ENCODE measurements around the gene CYP3A7. TPM values are rescaled to one million over a fixed set of nuclear protein-coding genes. Genes with fewer than 3 reads are reported as not detected.

CYP3A7 gene
- total RNA-seq (under 1 TPM in 4 of 7 donors, not detected in 3; 0.20 to 0.36 (median 0.31) TPM), polyA plus RNA-seq (under 1 TPM; 0.04 to 0.30 TPM)
- long read RNA-seq, donor 1 = 0 reads
- long read RNA-seq, donor 2 = 0 reads
- long read RNA-seq, donor 3 = 0 reads

- intact Hi-C loops (cut with DNase I) = no loop called here
- no peak within 1 kb of the TSS for H3K4me3 ChIP-seq
- no peaks in the 10 kb centered on the region for H3K9me3 ChIP-seq
- TF ChIP-seq EP300 (IDR thresholded peaks at IDR 0.05) (no peak), CTCF (IDR thresholded peaks at IDR 0.05) (no peak)
- no peaks in the 10 kb centered on the region for H3K4me1 ChIP-seq (ENCODE audit: insufficient read depth)
- H3K36me3 ChIP-seq = no peaks in the 10 kb centered on the region
- no peaks in the 10 kb centered on the region for H3K27me3 ChIP-seq
- WGBS, 3 donors = 14 to 32% (median 22%) methylated on average over 5 of the region's 5 CpGs
- H3K27ac ChIP-seq = no peak within 1 kb of the TSS
- DNase-seq = no peak
These were observed at the start of gene CYP3A7 for GRCh38 chr7:99734987-99735386. Gene CYP3A7, minus strand, starts transcription at chr7:99735196. Its CDS starts 103 bp downstream, at chr7:99735093.

GRCh38 chr7:99784007-99784406 lies 49.0 kb upstream of the CYP3A7 start, which contains the start of gene CYP3A4:
Gene CYP3A4, minus strand, starts transcription at chr7:99784184. Its CDS starts 103 bp downstream, at chr7:99784081.
- no peak within 1 kb of the TSS for H3K27ac ChIP-seq
- H3K36me3 ChIP-seq = no peaks in the 10 kb centered on the region
- intact Hi-C loops (cut with DNase I) = no loop called here
- no peaks in the 10 kb centered on the region for H3K9me3 ChIP-seq
- no peak for TF ChIP-seq POLR2A (IDR thresholded peaks at IDR 0.05)
- TF ChIP-seq EP300 (IDR thresholded peaks at IDR 0.05) = no peak
- no peak for TF ChIP-seq CTCF (IDR thresholded peaks at IDR 0.05)
- H3K27me3 ChIP-seq = no peaks in the 10 kb centered on the region
- H3K4me1 ChIP-seq (ENCODE audit: insufficient read depth) = no peaks in the 10 kb centered on the region
- DNase-seq = no peak
- no peak within 1 kb of the TSS for H3K4me3 ChIP-seq

- H3K4me1 ChIP-seq (ENCODE audit: insufficient read depth) = no peaks in the 10 kb centered on the region
- H3K9me3 ChIP-seq = no peaks in the 10 kb centered on the region
- H3K27ac ChIP-seq = no peak overlapping the region
- H3K27me3 ChIP-seq = no peaks in the 10 kb centered on the region
- no peak for DNase-seq
- no peak overlapping the region for H3K4me3 ChIP-seq
- intact Hi-C loops (cut with DNase I) = no loop called here
- TF ChIP-seq POLR2A (IDR thresholded peaks at IDR 0.05) (no peak), CTCF (IDR thresholded peaks at IDR 0.05) (no peak), EP300 (IDR thresholded peaks at IDR 0.05) (no peak)
- H3K36me3 ChIP-seq = no peaks in the 10 kb centered on the region
- 67 to 72% (median 68%) methylated on average over 5 of the region's 5 CpGs for WGBS, 3 donors
These were observed 47.3 kb upstream of the CYP3A7 start for GRCh38 chr7:99782012-99782953.

GRCh38 chr7:99780588-99780987 lies 45.6 kb upstream of the CYP3A7 start:
- intact Hi-C loops (cut with DNase I) = no loop called here
- WGBS, 3 donors = 61 to 90% (median 85%) methylated on average over 1 of the region's 1 CpG
- TF ChIP-seq POLR2A (IDR thresholded peaks at IDR 0.05) = no peak
- no peak for TF ChIP-seq CTCF (IDR thresholded peaks at IDR 0.05)
- TF ChIP-seq EP300 (IDR thresholded peaks at IDR 0.05) = no peak
- Histone ChIP-seq H3K27me3 (no peaks in the 10 kb centered on the region), H3K27ac (no peak overlapping the region), H3K36me3 (no peaks in the 10 kb centered on the region), H3K4me1 (ENCODE audit: insufficient read depth) (no peaks in the 10 kb centered on the region), H3K9me3 (no peaks in the 10 kb centered on the region), H3K4me3 (no peak overlapping the region)
- DNase-seq = no peak
